ENCODE data around the gene APOH. TPM values are rescaled to one million over a fixed set of nuclear protein-coding genes. Genes with fewer than 3 reads are reported as not detected.

The APOH gene
- total RNA-seq, 2 experiments from 2014 or later = not detected

Other genes with a start within 250 kb of the APOH start
- gene CEP112, start 37.3 kb downstream of the APOH start, total RNA-seq = under 1 TPM; 0.49 to 0.95 TPM
- gene PRKCA, start 73.2 kb upstream of the APOH start, total RNA-seq = 10 to 100 TPM; 78.4 to 79.7 TPM

All from activated naive CD4-positive, alpha-beta T cell treated with anti-CD3 and anti-CD28 coated beads for 36 hours (primary cell).